ENCODE results near the gene FBLN5.

GRCh38 chr14:91873471-91874415, 73.8 kb downstream of the FBLN5 start:
- TF ChIP-seq POLR2A (IDR thresholded peaks at IDR 0.05) (no peak), CTCF (IDR thresholded peaks at IDR 0.05) (no peak)

Data from right lobe of liver (tissue), 4 donors.